Kidney capillary endothelial cell (primary cell): ENCODE data around the gene LMBR1L.

ENCODE experiments used
- DNase-seq: peaks from one replicate; pipeline ENCODE4 v3.0.0-alpha.2; 2018; ENCODE audit warnings: low spot score

LMBR1L gene

GRCh38 chr12:49111206-49111605 lies 559 bp upstream of the LMBR1L start:
- DNase-seq = no peak

- DNase-seq = no peak
These were observed 795 bp downstream of the LMBR1L start for GRCh38 chr12:49109641-49110463.

GRCh38 chr12:49108958-49109404 lies 1.7 kb downstream of the LMBR1L start:
- no peak for DNase-seq

- DNase-seq = no peak
These were observed 5.1 kb downstream of the LMBR1L start for GRCh38 chr12:49105504-49106084.

- no peak for DNase-seq
These were observed 5.8 kb downstream of the LMBR1L start for GRCh38 chr12:49104822-49105221.

GRCh38 chr12:49100380-49100779 lies 10.3 kb downstream of the LMBR1L start:
- no peak for DNase-seq

- no peak for DNase-seq
These were observed 11.9 kb downstream of the LMBR1L start for GRCh38 chr12:49098703-49099102.

GRCh38 chr12:49098035-49098451 lies 12.6 kb downstream of the LMBR1L start:
- no peak for DNase-seq

GRCh38 chr12:49097381-49097780 lies 13.3 kb downstream of the LMBR1L start:
- DNase-seq = no peak

GRCh38 chr12:49094975-49095365 lies 15.7 kb downstream of the LMBR1L start:
- no peak for DNase-seq

GRCh38 chr12:49094160-49094974 lies 16.3 kb downstream of the LMBR1L start, which contains the start of gene DHH:
DHH (minus strand) TSS chr12:49094801; CDS start chr12:49094512, 289 bp downstream.
- DNase-seq = no peak

GRCh38 chr12:49093792-49094159 lies 16.9 kb downstream of the LMBR1L start:
- no peak for DNase-seq

GRCh38 chr12:49092816-49093406 lies 17.7 kb downstream of the LMBR1L start:
- DNase-seq = no peak

- no peak for DNase-seq
These were observed 18.4 kb downstream of the LMBR1L start for GRCh38 chr12:49092086-49092815.

GRCh38 chr12:49091836-49092085 lies 18.9 kb downstream of the LMBR1L start:
- no peak for DNase-seq

GRCh38 chr12:49091056-49091835 lies 19.4 kb downstream of the LMBR1L start:
- DNase-seq = no peak

GRCh38 chr12:49089821-49090773 lies 20.6 kb downstream of the LMBR1L start:
- no peak for DNase-seq

GRCh38 chr12:49088932-49089330 lies 21.7 kb downstream of the LMBR1L start:
- no peak for DNase-seq

GRCh38 chr12:49088150-49088931 lies 22.3 kb downstream of the LMBR1L start:
- DNase-seq = peak; percentile 77
